Kidney (tissue), 14 donors: Measurements from ENCODE around the gene FARS2. TPM values are rescaled to one million over a fixed set of nuclear protein-coding genes. Genes with fewer than 3 reads are reported as not detected.
"Not testable (repeated sequence)": the region's sequence is repeated elsewhere in the genome, so short reads cannot be mapped to it uniquely, and the experiment has no call there.

Experiments
- DNase-seq, 5 donors: peaks; one replicate each; pipeline ENCODE4 v3.0.0-alpha.2; 2013 to 2020
- FAIRE-seq: peaks from 2 replicates; lab custom pipeline; 2012; peaks lifted over from hg19 to GRCh38; lab: Jason Lieb, UNC
- H3K27ac ChIP-seq, 2 donors: one replicate each; pipeline ENCODE4 v1.7.0; 2013; ENCODE audit warnings: low read depth in 2 of 2, low read length in 2 of 2, inconsistent platforms in 1 of 2
- H3K27me3 ChIP-seq: one replicate; pipeline ENCODE4 v1.7.1; 2013; ENCODE audit warnings: low read length, inconsistent platforms; ENCODE audit not compliant: control insufficient read depth, insufficient read depth
- H3K36me3 ChIP-seq, 3 donors: one replicate each; pipeline versions ENCODE4 v1.7.0 to v1.7.1; 2013; ENCODE audit warnings: low read length in 3 of 3, control low read depth in 1 of 3, inconsistent platforms in 1 of 3; ENCODE audit not compliant: insufficient read depth in 3 of 3, control insufficient read depth in 2 of 3
- H3K4me1 ChIP-seq, 3 donors: one replicate each; pipeline versions ENCODE4 v1.7.0 to v1.7.1; 2013; ENCODE audit warnings: low read length in 3 of 3, inconsistent platforms in 1 of 3, low read depth in 1 of 3; ENCODE audit not compliant: control insufficient read depth in 2 of 3, insufficient read depth in 2 of 3
- H3K4me3 ChIP-seq, 3 donors: one replicate each; pipeline versions ENCODE4 v1.7.0 to v1.8.1; 2013; ENCODE audit warnings: low read length in 3 of 3, control low read depth in 1 of 3, inconsistent platforms in 1 of 3
- H3K9ac ChIP-seq, 3 donors: one replicate each; pipeline versions ENCODE4 v1.7.0 to v1.7.1; 2013; ENCODE audit warnings: low read length in 3 of 3, control low read depth in 1 of 3, inconsistent platforms in 1 of 3
- H3K9me3 ChIP-seq, 3 donors: one replicate each; pipeline versions ENCODE4 v1.7.0 to v1.7.1; 2013; ENCODE audit warnings: low read length in 3 of 3, control low read depth in 1 of 3, inconsistent platforms in 1 of 3; ENCODE audit not compliant: control insufficient read depth in 2 of 3, insufficient read depth in 1 of 3
- intact Hi-C: fragments of 100-400 bp; cut with DNase I; formaldehyde crosslinking; loops from one replicate; pipeline ENCODE4 v1.11.1; 2022
- polyA plus RNA-seq: library from polyadenylated mRNA; stranded (reverse); fragments of 350-450 nt; fragmentation: Illumina TruSeq; extraction: RNeasy Lipid Tissue Mini Kit (QIAGEN cat#74804); gene quantifications from one replicate; pipeline ENCODE4 v1.2.3, GENCODE V29; 2014; ENCODE audit warnings: low read depth, low replicate concordance; ENCODE audit not compliant: insufficient read depth
- total RNA-seq: library from RNA; stranded (reverse); fragmentation: NEBNext Ultra II Directional; extraction: Animal tissue kit (Norgen Biotek cat#: 25700); gene quantifications from one replicate; pipeline ENCODE4 v1.2.1, GENCODE V29; 2021
- TF ChIP-seq, protein P1 (sequence below): IDR thresholded peaks from 3 replicates; pipeline ENCODE4 v1.5.1; 2012; ENCODE audit warnings: mild to moderate bottlenecking, moderate library complexity, borderline replicate concordance; ENCODE audit not compliant: insufficient read depth; ENCODE audit errors: extremely low read depth
- donor health status: control.
- donor health status: control.
- donor health status: control.
- donor health status: control.
- donor health status: control.
- donor health status: DM: yes; HTN: yes; CAD: no.
- donor health status: Normal renal cell carcinoma (clear cell type).

Gene FARS2
- total and polyA plus RNA-seq, 2 donors from 2014 or later, result 22.1 to 24.8 TPM

DNA sequence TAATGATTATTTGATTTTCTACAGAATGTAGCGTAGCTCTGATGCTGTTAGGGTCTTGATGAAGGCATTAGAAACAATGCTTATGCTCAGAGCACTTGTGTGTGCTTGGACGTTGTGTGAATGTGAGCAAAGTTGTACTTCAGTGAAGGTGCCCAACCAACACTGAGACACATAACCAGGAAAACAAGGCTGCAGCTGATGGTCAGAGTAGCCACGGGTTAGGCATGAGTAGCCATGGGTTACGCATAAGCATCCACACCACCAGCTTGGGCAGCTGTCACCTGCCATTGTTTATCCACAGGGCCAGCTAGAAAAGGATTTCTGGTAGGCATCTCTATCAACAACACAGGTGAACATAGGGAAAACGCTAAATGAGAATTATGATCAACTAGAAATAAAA is 418.8 kb downstream of the FARS2 start:
- Histone ChIP-seq H3K9me3 (no peaks in the 10 kb centered on the region), H3K36me3 (no peaks in the 10 kb centered on the region), H3K27ac (no peak overlapping the region), H3K9ac (no peak overlapping the region), H3K4me3 (no peak overlapping the region), H3K27me3 (no peaks in the 10 kb centered on the region), H3K4me1 (peaks cover 0 to 2% (median 0%) of the 10 kb centered on the region in 3 donors)
- FAIRE-seq (no peak), DNase-seq (peak in 3 of 5 donors; percentile 31 to 53 (median 53))
- intact Hi-C loops, result no loop called here
- TF ChIP-seq, protein P1, sequence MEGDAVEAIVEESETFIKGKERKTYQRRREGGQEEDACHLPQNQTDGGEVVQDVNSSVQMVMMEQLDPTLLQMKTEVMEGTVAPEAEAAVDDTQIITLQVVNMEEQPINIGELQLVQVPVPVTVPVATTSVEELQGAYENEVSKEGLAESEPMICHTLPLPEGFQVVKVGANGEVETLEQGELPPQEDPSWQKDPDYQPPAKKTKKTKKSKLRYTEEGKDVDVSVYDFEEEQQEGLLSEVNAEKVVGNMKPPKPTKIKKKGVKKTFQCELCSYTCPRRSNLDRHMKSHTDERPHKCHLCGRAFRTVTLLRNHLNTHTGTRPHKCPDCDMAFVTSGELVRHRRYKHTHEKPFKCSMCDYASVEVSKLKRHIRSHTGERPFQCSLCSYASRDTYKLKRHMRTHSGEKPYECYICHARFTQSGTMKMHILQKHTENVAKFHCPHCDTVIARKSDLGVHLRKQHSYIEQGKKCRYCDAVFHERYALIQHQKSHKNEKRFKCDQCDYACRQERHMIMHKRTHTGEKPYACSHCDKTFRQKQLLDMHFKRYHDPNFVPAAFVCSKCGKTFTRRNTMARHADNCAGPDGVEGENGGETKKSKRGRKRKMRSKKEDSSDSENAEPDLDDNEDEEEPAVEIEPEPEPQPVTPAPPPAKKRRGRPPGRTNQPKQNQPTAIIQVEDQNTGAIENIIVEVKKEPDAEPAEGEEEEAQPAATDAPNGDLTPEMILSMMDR, result no peak

- FAIRE-seq (no peak), DNase-seq (no peak)
- Histone ChIP-seq H3K4me3 (no peak overlapping the region), H3K27me3 (no peaks in the 10 kb centered on the region), H3K9ac (no peak overlapping the region), H3K36me3 (no peaks in the 10 kb centered on the region), H3K27ac (no peak overlapping the region), H3K9me3 (no peaks in the 10 kb centered on the region), H3K4me1 (peaks cover 0 to 2% (median 0%) of the 10 kb centered on the region in 3 donors)
- TF ChIP-seq, protein P1, result no peak
- intact Hi-C loops, result no loop called here
These were observed 420.2 kb downstream of the FARS2 start for GRCh38 chr6:5681480-5681879.

GRCh38 chr6:5682530-5682929 is 421.2 kb downstream of the FARS2 start:
- intact Hi-C loops, result no loop called here
- FAIRE-seq, result no peak

DNA sequence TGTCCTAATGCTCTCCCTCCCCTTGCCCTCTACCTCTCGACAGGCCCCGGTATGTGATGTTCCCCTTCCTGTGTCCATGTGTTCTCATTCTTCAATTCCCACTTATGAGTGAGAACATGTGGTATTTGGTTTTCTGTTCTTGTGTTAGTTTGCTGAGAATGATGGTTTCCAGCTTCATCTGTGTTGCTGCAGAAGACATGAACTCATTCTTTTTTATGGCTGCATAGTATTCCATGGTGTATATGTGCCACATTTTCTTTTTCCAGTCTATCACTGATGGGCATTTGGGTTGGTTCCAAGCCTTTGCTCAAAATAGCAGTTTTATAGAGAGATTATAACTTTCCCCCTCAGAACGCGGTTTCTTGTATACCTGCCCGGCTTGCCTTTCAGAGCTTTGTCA is 422.4 kb downstream of the FARS2 start:
- H3K27ac ChIP-seq, H3K9ac ChIP-seq, intact Hi-C loops, H3K4me1 ChIP-seq, DNase-seq, H3K4me3 ChIP-seq, H3K27me3 ChIP-seq, H3K36me3 ChIP-seq, H3K9me3 ChIP-seq, FAIRE-seq: not testable (repeated sequence)

More at GRCh38 chr6:5682530-5682929, 421.2 kb downstream of the FARS2 start:
- Histone ChIP-seq H3K9ac (no peak overlapping the region), H3K9me3 (no peaks in the 10 kb centered on the region), H3K27ac (no peak overlapping the region), H3K27me3 (no peaks in the 10 kb centered on the region), H3K36me3 (no peaks in the 10 kb centered on the region), H3K4me3 (no peak overlapping the region), H3K4me1 (peaks cover 0 to 2% (median 0%) of the 10 kb centered on the region in 3 donors)
- TF ChIP-seq, protein P1, result no peak
- no peak for DNase-seq
